HG03045 (cell line): Measurements from ENCODE around the gene PIEZO2.
"Not testable (repeated sequence)": the region's sequence is repeated elsewhere in the genome, so short reads cannot be mapped to it uniquely, and the experiment has no call there.

ENCODE experiments used
- ATAC-seq: cut with Tn5 transposase; IDR thresholded peaks from one replicate; pipeline ENCODE4 v1.9.1; 2021; ENCODE audit warnings: mild to moderate bottlenecking, moderate library complexity; ENCODE audit not compliant: unreplicated experiment

PIEZO2 gene

DNA sequence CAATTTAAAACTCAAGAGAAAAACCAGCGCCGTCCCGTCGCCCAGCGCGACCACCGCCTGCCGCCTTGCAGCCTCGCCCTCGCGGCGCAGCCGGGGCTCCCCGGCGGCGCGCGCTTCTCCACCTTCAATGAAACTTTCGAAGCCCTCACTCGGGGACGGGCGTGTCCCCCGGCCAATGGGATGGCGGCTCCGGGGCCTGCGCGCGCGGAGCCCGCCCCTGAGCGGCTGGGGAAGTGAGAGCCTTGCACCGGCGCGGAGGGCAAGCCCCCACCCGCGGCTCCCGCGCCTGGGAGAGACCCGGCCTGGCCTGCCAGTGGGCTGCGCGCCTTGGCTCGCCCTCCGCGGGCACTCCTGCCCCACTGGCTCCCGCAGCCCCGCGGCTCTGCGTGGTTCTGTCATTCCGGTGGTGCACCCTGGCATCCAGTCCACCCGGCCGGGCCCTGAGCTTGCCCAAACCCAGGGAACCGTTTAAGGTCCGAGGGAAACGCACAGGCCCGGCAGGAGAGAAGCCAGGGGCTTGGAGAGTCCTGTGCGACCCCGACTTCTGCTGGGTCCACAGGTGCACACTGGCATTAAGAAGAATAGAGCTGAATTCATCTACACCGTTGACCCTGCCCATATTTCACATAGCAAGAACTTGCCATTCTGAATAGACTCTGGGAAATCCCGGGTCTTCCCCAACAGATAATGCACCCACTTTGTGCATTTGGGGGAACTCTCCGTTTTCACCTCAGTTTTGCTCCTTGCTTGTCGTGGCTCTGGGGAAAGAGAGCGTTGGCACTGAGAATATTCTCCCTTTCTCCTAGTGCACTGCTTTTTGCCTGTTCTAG is at the start of gene PIEZO2:
Gene PIEZO2, minus strand, starts transcription at position 129 of the 830 bp plus-strand sequence. CDS start 981 bp downstream, outside the sequence.
- ATAC-seq, result peak; percentile 74

DNA sequence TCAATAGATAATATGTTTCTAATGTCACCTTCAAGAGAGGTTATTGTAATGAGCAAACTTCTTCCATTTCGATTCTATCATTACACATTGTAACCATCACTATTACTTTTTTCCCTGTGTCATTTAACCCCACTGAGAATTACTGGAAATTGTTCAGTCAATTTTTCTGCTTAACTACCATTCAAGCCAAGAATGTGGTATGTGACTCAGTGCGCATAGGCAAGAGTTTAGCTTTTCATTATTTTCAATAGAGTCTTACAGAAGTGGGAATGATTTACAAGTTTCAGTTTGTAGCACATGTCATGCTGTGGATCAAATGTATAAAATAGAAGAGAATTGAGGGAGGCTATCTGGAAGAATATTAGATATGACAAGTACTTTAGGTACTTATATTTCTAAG is 34.3 kb upstream of the PIEZO2 start:
- no peak for ATAC-seq

DNA sequence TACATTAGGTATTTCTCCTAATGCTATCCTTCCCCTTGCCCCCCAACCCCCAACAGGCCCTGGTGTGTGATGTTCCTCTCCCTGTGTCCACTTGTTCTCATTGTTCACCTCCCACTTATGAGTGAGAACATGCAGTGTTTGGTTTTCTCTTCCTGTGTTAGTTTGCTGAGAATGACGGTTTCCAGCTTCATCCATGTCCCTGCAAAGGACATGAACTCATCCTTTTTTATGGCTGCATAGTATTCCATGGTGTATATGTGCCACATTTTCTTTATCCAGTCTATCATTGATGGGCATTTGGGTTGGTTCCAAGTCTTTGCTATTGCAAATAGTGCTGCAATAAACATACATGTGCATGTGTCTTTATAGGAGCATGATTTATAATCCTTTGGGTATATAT is 32.3 kb upstream of the PIEZO2 start:
- ATAC-seq, result not testable (repeated sequence)

DNA sequence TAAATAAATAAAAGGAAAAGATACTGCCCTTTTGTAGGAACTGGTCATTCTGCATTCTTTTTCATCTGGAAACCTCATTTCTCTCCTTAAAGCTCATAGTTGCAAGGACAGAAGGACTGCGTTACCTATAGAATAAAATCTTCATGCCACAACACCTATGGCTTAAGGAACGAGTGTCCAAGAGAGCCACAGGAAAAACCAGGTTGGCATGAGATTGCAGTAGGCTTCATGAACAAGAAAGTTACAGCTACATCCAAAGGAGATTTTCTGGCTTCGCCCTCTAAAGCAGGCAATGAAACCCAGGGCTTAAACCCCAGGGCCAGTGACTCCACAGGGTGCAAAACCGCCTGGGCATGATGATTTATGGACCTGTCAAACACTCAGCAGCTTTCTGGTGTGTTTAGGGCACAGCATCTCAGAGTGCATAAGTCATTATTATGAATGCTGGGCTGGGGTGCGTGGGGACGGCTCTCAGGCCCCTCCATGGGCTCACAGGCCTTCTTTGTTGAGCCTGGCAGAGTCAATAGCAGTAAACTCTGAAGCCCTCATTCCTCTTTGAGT is 30.7 kb upstream of the PIEZO2 start:
- no peak for ATAC-seq

DNA sequence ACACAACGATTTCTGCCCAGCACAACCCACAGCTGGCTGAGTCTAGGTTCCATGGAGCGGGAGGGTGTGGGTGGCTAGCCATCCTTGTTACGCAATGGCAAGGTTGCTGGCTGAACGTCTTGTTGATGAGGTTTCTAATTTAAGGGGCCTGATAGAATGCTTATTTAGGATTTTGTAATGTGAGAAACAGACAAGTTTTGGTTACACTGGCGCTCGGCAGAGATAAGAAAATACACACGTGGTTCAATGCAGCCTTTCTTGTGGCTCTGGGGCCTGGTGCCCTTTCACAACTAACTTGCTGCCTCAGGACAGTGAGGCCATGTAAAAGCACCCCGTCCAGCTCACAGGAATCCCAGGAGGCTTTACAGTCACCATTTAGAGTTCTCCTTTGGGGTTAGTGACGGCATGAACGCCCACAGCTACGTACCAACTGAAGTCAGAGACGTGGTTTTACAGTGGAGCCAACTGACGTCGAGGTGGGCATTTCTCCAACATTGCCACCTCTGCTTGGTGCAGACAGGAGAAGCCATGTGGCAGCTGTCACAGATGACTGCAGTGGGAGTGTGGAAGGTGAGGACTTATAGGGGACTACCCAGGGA is 29.7 kb upstream of the PIEZO2 start:
- no peak for ATAC-seq

DNA sequence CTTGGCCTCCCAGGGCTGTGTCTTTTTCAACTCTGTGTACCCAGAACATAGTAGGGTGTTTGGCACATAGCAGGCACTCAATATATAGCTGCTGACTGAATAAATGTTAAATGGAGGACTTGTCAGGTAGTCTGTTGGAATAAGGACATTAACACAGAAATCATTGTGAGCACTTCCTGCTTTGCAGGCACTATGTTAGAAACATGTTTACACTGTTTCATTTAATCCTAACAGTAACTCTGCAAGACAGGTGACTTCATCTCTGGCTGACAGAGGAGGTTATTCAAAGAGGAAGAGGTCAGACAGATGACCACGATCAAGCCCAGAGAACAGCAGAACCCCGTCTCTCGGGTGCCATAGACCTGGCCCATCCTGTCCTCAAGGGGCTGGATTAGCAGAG is 28.0 kb upstream of the PIEZO2 start:
- ATAC-seq, result no peak

DNA sequence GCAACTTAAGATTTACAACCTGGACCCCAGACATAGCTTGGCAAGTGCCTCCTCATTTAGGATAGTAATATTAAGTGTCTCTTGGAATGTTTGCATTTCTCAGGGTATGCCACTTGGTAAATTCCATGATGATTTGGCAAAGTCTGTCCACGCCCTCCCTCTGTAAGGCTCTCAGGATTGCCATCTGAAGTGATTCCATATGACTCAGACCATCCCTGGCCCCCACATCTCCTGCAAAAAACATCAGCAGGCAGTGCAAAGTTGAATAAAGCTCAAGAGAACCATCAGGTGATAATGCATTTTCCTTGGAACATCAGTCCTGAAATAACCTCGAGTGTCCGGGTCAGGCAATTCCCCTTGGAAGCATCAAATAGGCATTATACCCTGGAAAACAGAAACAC is 27.1 kb upstream of the PIEZO2 start:
- ATAC-seq, result no peak

DNA sequence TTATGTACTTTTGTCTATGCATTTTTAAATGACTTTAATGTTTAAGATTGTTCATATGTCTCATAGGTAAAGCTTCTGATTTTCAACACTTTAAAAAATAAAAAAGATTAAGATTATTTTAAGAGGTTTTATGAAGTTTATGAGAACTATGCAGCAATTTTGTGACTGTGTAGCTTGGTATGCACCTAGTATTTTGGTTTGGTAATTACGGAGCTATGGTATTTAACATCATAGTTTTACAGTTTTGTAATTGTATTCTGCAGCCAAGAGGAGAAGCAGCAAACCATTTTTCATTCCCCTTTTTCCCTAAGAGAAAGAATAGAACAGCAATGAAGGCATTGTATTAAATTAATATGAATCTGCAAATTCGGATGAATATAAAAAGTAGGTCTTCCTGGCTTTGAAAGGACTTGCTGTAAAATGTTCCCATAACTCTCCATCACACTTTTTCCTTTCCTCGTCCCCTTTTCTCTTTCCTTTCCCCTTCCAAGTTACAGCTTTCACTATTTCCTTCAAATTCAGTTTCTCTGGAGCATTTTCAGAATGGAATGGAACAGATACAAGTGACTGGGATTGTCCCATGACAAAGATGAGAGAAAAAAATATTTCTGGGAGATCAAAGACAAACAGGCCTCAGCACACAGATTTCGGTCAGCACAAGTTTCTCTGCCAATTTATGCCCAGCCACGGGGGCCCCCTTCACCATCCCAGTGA is 26.1 kb upstream of the PIEZO2 start:
- ATAC-seq, result no peak

DNA sequence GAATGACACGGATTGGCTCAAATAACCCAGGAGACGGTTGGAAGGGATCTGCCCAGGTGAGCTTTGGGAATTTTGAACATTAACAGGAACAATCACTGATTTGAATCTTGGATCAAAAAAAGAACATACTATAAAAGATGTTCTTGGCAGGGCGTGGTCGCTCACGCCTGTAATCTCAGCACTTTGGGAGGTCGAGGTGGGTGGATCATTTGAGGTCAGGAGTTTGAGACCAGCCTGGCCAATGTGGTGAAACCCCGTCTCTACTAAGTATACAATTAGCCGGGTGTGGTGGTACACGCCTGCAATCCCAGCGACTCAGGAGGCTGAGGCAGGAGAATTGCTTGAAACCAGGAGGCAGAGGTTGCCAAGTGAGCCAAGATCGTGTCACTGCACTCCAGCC is 24.8 kb upstream of the PIEZO2 start:
- not testable (repeated sequence) for ATAC-seq

DNA sequence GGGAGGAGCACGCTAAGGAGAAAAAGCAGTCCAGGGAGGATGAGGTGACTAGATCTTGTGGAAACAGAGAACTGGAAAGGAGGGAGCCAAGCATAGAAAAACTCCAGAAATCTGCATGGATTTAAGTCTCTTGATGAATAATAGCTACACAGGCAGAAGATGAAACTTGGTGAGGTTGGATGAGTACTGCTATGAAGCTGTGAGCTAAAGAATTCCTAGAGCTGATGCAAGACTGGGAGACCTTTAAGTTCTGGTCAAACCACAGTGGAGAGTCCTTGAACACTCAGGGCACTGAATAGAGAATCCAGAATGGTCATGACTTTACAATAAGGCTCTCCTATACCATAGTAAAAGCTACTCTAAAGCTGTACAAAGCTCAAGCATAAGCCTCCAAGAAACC is 18.4 kb upstream of the PIEZO2 start:
- ATAC-seq, result no peak

DNA sequence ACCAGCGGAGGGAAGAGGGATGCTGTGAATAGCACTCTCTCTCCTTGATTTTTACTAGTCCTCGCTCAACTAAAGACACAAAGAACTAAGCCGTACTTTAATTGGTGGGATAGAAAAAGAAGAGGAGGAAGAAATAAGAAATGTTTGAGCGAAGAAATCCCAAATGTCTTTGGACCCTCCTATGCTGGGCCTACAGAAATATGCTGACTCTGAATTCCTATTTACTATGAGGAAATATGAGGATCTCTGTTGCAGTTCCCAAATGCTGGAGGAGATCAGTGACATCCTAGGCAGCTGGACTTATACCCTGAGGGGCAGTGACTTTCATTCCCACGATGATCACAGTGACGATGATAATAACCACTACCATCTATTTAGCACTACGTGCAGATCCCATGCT is 16.6 kb upstream of the PIEZO2 start:
- ATAC-seq, result no peak

DNA sequence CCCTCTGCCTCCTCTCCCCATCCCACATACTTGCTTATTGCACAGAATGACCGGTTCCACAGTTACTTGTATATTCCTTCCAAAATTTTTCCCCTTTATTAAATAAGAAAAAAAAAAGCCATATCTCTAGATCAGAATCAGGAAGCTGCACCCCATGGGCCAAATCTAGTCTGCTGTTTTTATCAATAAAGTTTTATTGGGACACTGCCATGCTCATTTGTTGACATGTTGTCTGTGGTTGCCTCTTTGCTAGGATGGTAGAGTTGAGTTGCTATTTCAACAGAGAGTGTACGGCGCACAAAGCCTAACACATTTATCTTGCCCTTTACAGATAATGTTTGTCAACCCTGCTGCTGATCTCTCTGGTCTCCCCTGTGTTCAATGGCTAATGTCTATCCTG is 15.8 kb upstream of the PIEZO2 start:
- ATAC-seq, result no peak

DNA sequence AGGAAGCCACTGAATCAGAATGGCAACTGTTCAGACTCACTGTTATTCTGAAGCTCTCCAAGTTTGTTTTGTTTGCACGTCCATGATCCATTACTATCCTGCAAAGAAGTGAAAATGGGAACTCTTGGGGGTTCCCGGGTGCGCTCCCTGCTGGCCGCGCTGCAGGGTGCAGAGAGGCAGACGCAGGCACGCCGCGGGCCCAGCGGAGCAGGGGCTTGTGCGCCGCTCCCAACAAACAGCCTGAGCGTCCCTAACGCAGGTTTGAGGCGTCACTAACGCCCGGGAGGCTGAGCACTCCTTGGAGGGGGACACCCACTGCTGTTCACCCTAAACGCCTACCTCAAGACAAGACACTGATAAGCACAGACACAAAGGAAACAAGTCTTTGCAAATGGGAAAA is 14.3 kb upstream of the PIEZO2 start:
- ATAC-seq, result no peak

DNA sequence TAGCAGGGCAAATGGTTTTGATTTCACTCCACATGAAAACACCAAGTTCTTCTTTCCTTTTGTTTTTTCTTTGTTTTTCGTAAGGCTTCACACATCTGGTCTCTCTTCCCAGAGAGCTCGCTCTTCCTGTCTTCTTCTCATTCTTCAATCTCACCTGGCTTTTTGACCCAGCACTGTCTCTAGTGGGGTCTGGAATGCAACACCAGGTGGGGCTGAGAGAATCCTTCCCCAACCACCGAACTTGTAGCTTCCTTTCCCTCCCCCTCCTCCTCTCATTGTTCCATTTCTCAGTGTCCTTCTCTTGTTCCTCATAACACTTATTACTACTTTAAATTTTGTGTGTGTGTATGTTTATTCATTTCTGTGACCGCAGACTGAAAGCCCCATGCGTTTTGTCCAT is 13.5 kb upstream of the PIEZO2 start:
- no peak for ATAC-seq

DNA sequence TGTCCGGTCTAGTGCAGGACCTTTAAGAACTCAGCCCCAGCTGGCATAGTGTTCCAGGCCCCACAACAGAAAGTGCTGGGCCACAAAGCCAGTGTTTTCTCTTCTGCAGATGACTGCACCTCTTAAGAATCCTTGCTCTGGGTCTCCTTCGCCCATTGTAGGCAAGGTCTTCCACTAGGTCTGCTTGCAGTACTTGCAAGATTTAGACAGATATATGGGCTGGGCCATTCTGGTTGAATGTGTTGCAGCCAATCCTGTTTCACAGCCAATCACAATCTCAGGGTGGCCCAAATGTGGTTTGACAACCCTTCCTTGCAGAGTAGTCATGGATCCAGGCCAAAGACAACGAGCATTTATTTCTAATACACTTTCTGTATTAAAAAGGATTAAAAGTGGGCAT is 13.1 kb upstream of the PIEZO2 start:
- ATAC-seq, result no peak

DNA sequence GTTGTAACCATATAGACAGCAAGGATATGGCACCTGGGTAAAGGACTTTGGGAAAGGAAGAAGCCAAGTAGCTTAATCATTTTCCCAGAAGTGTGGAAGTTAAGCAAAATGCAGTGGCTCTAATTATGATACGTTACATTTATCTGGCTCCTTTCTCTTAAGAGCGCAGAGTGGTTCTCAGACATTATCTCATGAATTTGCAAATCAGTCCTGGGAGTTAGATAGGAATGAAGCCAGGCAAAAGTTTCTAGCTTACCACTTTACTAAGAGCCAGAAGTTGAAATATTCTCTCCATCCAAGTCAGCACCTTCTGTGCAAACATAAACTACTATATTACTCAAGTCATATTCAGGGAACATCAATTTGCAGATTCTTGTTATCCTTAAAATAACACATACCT is 10.9 kb upstream of the PIEZO2 start:
- no peak for ATAC-seq

DNA sequence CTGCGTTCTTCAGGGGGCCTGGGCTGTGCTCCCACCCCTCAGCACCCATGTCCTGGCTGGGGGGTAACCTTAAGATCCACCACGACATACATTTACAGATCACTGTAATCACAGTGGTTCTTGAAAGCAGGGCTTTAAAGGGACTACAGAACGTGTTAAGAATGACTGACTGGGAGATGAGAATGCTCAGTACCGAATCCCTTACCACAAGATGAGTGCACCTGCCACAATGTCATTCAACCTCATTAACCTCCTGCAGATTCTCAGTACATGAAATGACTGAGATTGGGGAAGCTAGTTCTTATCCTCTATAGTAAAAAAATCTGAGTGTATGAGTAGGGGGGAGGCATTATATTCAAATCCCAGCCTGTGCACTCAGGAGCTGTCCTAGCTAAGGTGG is 10.5 kb upstream of the PIEZO2 start:
- ATAC-seq, result no peak

DNA sequence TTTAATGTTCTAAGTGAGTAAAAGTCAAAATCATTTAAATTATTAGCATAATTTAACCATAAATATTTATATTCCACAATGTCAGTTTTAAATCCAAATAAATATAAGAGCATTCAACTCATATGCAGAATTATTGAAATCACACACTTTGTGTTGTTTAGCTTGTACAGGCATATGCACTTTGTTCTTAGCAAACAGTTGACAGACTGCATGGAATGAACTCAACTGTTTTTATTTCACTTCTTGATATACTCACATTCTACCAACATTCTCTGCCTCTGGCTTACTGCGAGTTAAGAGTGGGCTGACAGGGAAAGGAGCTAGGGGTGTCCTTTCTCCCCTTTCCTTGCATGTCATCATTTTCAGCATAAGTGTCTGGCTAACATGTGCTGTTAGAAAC is 7.6 kb upstream of the PIEZO2 start:
- no peak for ATAC-seq

DNA sequence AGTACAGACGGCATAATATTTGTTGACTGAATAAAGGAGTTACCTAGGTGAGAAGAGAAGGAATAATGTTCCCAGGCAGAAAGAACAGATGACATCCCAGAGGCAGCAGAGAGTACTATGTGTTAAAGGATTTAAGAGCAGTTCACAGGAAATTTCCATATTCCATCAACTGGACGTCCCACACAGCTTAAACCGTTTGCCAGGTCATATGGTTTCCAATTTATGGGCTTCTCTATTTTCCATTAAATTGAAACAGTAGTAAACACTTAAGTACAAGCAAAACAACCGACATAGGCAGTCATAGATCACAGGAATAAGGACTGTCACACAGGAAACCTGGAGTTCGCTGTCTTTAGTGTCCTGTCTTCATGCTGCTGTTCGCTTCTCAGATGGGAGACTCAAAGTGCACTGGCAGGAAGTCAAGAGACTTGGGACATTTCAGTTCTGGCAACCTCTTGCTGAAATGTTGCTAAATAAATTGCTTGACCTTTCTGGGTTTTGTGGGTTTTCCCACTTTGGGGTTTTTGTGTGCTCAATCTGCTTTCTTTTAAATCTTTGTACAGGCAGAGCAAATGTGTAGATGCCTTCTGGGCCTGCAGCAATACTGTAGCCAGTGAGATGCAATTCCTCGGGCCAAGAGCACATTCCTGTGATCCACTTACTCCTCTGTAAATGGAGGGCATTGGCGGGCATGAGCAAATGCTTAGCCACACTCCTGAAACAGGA is 5.8 kb upstream of the PIEZO2 start:
- ATAC-seq, result no peak

DNA sequence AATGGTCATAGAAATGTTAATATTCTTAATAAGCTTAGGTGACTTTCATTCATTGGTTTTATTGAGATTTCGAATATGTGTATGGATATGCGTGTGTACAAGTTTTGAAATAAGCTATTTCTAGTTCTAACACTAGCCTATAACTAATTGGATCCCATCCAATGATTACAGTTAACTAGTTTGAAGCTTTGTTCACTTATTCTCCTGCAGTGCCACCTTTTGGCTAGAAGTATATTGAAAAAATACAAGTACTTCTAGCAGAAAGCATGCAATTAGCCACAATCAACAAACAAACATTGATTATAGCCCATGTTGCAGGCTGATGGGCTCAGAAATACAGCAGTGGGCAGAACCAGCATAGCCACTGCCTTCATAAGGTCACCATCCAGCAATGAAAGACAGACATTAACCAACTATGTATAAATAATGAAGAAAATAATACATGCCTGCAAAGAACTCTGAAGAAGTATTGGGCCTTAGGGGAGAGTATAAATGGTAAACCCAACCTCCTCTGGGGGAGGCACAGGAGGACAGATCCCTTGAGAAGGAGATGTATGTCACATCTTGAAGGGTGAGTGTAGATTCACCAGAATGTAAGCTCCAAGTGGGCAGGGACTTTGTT is 5.1 kb upstream of the PIEZO2 start:
- no peak for ATAC-seq

DNA sequence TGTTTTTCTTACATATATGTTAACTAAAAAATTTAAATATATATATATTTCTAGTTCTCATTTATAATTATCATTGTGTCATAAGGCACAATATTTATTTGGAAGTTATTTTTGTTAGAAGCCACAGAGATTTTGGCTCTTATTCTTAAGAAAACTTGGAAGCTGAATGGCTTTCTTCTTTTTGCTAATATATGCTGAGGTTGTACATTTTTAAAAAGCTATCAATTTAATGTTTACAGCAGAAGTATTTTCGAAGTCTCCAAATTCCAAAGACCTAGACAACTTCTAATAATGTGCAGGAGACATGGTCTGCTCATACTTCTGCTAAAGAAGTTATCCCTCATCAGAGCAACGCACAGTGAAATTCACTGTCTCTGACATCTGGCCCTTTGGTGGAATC is 3.7 kb upstream of the PIEZO2 start:
- no peak for ATAC-seq
